Liver (tissue), 3 donors: ENCODE measurements around the gene VWA5A.

Experiments used
- GABPA ChIP-seq, 2 donors: IDR thresholded peaks in 1 of 2; conservative IDR thresholded peaks in 1 of 2; 2 replicates each; pipeline ENCODE4 v1.6.1; 2016; ENCODE audit warnings: antibody characterized with exemption in 2 of 2, mild to moderate bottlenecking in 1 of 2, moderate library complexity in 1 of 2
- TAF1 ChIP-seq: conservative IDR thresholded peaks from 2 replicates; pipeline ENCODE4 v1.6.1; 2016; ENCODE audit warnings: antibody characterized with exemption, mild to moderate bottlenecking
- TF ChIP-seq, protein P1 (sequence below): fragments of 150-350 bp; IDR thresholded peaks from 2 replicates; pipeline ENCODE4 v1.5.1; 2017; ENCODE audit warnings: improper control_type of control experiment, low read depth, low read length; ENCODE audit not compliant: missing input control
- donor health status: healthy.
- donor health status: healthy.

- TF ChIP-seq, protein P1, sequence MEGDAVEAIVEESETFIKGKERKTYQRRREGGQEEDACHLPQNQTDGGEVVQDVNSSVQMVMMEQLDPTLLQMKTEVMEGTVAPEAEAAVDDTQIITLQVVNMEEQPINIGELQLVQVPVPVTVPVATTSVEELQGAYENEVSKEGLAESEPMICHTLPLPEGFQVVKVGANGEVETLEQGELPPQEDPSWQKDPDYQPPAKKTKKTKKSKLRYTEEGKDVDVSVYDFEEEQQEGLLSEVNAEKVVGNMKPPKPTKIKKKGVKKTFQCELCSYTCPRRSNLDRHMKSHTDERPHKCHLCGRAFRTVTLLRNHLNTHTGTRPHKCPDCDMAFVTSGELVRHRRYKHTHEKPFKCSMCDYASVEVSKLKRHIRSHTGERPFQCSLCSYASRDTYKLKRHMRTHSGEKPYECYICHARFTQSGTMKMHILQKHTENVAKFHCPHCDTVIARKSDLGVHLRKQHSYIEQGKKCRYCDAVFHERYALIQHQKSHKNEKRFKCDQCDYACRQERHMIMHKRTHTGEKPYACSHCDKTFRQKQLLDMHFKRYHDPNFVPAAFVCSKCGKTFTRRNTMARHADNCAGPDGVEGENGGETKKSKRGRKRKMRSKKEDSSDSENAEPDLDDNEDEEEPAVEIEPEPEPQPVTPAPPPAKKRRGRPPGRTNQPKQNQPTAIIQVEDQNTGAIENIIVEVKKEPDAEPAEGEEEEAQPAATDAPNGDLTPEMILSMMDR, result no peak
- TF ChIP-seq GABPA (IDR thresholded peaks at IDR 0.05 in 1 of 2, conservative IDR thresholded peaks at IDR 0.05 in 1 of 2) (no peak), TAF1 (no peak)
Measured at GRCh38 chr11:124078591-124078990, 36.7 kb upstream of the VWA5A start.
